A549 (cell line): ENCODE data around the gene BCAS4. TPM values are rescaled to one million over a fixed set of nuclear protein-coding genes. Genes with fewer than 3 reads are reported as not detected.

ENCODE experiments used
- ATAC-seq, 2 experiments: fragments of 200-7000 bp in 1 of 2; fragments of >200 bp in 1 of 2; cut with Nextera tagmentation in 1 of 2; cut with Tn5 transposase in 1 of 2; 3 replicates each; pipeline versions ENCODE4 v1.8.0 to v1.9.1; 2018 to 2020; ENCODE audit warnings: mild to moderate bottlenecking in 1 of 2, moderate library complexity in 1 of 2
- CTCF ChIA-PET: fragments of 300-600 bp; sonication (Branson Sonifier 250); formaldehyde crosslinking; extraction: SDS; loops from one replicate; lab custom pipeline; 2021; ENCODE audit warnings: antibody characterized with exemption, inconsistent platforms; lab: Yijun Ruan, JAX
- POLR2A ChIA-PET: fragments of 350-600 bp; formaldehyde crosslinking; extraction: SDS; loops from one replicate; lab custom pipeline; 2021; ENCODE audit warnings: antibody characterized with exemption, inconsistent platforms; lab: Yijun Ruan, JAX
- DNase-seq, 2 experiments: peaks; one replicate each; pipeline versions ENCODE4 v3.0.0 to v3.0.0-alpha.2; 2011 to 2016; ENCODE audit warnings: low read depth in 1 of 2, low spot score in 1 of 2
- FAIRE-seq: peaks from 2 replicates; lab custom pipeline; 2011; peaks lifted over from hg19 to GRCh38; lab: Jason Lieb, UNC
- H3K27ac ChIP-seq, 2 experiments: fragments of >200 bp; sonication (Bioruptor Twin); formaldehyde crosslinking; 3 replicates each; pipeline ENCODE4 v1.5.1; 2016 to 2017
- H3K4me1 ChIP-seq: fragments of >200 bp; sonication (Bioruptor Twin); formaldehyde crosslinking; 3 replicates; pipeline ENCODE4 v1.6.1; 2016
- H3K4me2 ChIP-seq: fragments of >200 bp; sonication (Bioruptor Twin); formaldehyde crosslinking; 3 replicates; pipeline ENCODE4 v1.6.1; 2016
- H3K4me3 ChIP-seq: fragments of >200 bp; sonication (Bioruptor Twin); formaldehyde crosslinking; 3 replicates; pipeline ENCODE4 v1.5.1; 2016
- H3K9me3 ChIP-seq: fragments of >200 bp; sonication (Bioruptor Twin); formaldehyde crosslinking; 3 replicates; pipeline ENCODE4 v1.6.1; 2016
- BCL3 ChIP-seq: fragments of >200 bp; sonication (Bioruptor Twin); formaldehyde crosslinking; IDR thresholded peaks from 3 replicates; pipeline ENCODE4 v1.6.1; 2016
- CHD2 ChIP-seq: fragments of 150-350 bp; IDR thresholded peaks from 2 replicates; pipeline ENCODE4 v1.6.1; 2014; ENCODE audit warnings: low read length; ENCODE audit not compliant: partially characterized antibody
- CHD4 ChIP-seq: fragments of 200-600 bp; sonication (generic); IDR thresholded peaks from 2 replicates; pipeline ENCODE4 v1.6.1; 2016; ENCODE audit warnings: antibody characterized with exemption, mild to moderate bottlenecking, borderline replicate concordance
- ESRRA ChIP-seq: fragments of 150-350 bp; IDR thresholded peaks from 2 replicates; pipeline ENCODE4 v1.6.1; 2014; ENCODE audit warnings: mild to moderate bottlenecking, low read length, borderline replicate concordance
- FOSL2 ChIP-seq, 2 experiments: fragments of 450-650 bp in 1 of 2; fragments of >200 bp in 1 of 2; sonication (Bioruptor Twin) in 1 of 2; formaldehyde crosslinking; IDR thresholded peaks; 2 replicates each; pipeline versions ENCODE4 v1.5.0 to v1.6.1; 2016 to 2020; ENCODE audit warnings: mild to moderate bottlenecking in 1 of 2, moderate library complexity in 1 of 2
- FOXS1 ChIP-seq: fragments of 250-450 bp; sonication (Bioruptor Pico); IDR thresholded peaks from 2 replicates; pipeline ENCODE4 v1.5.0; 2020; ENCODE audit warnings: mild to moderate bottlenecking, moderate library complexity
- HDAC2 ChIP-seq: fragments of 200-600 bp; sonication (generic); IDR thresholded peaks from 2 replicates; pipeline ENCODE4 v1.6.1; 2016
- HOXA7 ChIP-seq: fragments of 250-450 bp; sonication (Bioruptor Pico); IDR thresholded peaks from 2 replicates; pipeline ENCODE4 v1.5.0; 2020; ENCODE audit warnings: mild to moderate bottlenecking, moderate library complexity
- HOXB13 ChIP-seq: fragments of 250-450 bp; sonication (Bioruptor Pico); IDR thresholded peaks from 2 replicates; pipeline ENCODE4 v1.5.0; 2020; ENCODE audit warnings: low read depth, mild to moderate bottlenecking, moderate library complexity
- MAX ChIP-seq: IDR thresholded peaks from 2 replicates; pipeline ENCODE4 v1.6.1; 2012
- MYC ChIP-seq: IDR thresholded peaks from 2 replicates; pipeline ENCODE4 v1.6.1; 2012; ENCODE audit warnings: mild to moderate bottlenecking, inconsistent platforms, low read length, improper control_type of control experiment, borderline replicate concordance
- NPAS2 ChIP-seq: fragments of 250-450 bp; sonication (Bioruptor Pico); IDR thresholded peaks from 2 replicates; pipeline ENCODE4 v1.8.0; 2022; ENCODE audit warnings: mild to moderate bottlenecking, moderate library complexity, borderline replicate concordance
- NR3C1 ChIP-seq: fragments of >200 bp; sonication (Bioruptor Twin); formaldehyde crosslinking; IDR thresholded peaks from 3 replicates; pipeline ENCODE4 v1.6.1; 2017
- POLR2A ChIP-seq: IDR thresholded peaks from 2 replicates; pipeline ENCODE4 v1.6.1; 2012; ENCODE audit warnings: mild to moderate bottlenecking, low read length
- POLR2AphosphoS2 ChIP-seq: conservative IDR thresholded peaks from 2 replicates; pipeline ENCODE4 v1.6.1; 2012; ENCODE audit warnings: low read length, improper control_type of control experiment, inconsistent platforms
- RARB ChIP-seq: fragments of 250-450 bp; sonication (Bioruptor Pico); IDR thresholded peaks from 2 replicates; pipeline ENCODE4 v1.8.0; 2021; ENCODE audit warnings: mild to moderate bottlenecking, moderate library complexity
- SREBF2 ChIP-seq: fragments of 450-650 bp; IDR thresholded peaks from 2 replicates; pipeline ENCODE4 v1.6.1; 2014; ENCODE audit warnings: mild to moderate bottlenecking, moderate library complexity
- TFCP2L1 ChIP-seq: fragments of 250-450 bp; sonication (Bioruptor Pico); IDR thresholded peaks from 2 replicates; pipeline ENCODE4 v1.5.0; 2021; ENCODE audit warnings: mild to moderate bottlenecking
- TP53 ChIP-seq: fragments of 250-450 bp; sonication (Bioruptor Pico); IDR thresholded peaks from 2 replicates; pipeline ENCODE4 v1.5.0; 2021; ENCODE audit warnings: mild to moderate bottlenecking, moderate library complexity
- USF2 ChIP-seq: fragments of 450-650 bp; IDR thresholded peaks from 2 replicates; pipeline ENCODE4 v1.6.1; 2014; ENCODE audit warnings: antibody characterized with exemption
- ZNF302 ChIP-seq: fragments of 250-450 bp; sonication (Bioruptor Pico); IDR thresholded peaks from 2 replicates; pipeline ENCODE4 v1.9.0; 2021; ENCODE audit warnings: inconsistent platforms, mild to moderate bottlenecking, moderate library complexity
- whole genome bisulfite sequencing: methylation state at CpG from one replicate; pipeline ENCODE4 v1.1.6; 2017; ENCODE audit errors: missing lambda C conversion rate; 5-methylcytosine and 5-hydroxymethylcytosine counted together
- polyA plus RNA-seq, 4 experiments: library from polyadenylated mRNA; depleted of rRNA in 3 of 4; stranded (reverse); fragments of >200 nt; fragmentation: RNase III in 1 of 4; extraction: RNeasy Plus Mini Kit Qiagen cat#74134 plus additional on column Dnase treatment in 1 of 4; gene quantifications; 2 replicates in 3 of 4; 3 replicates in 1 of 4; pipeline ENCODE4 v1.2.3, GENCODE V29; 2011 to 2017
- TF ChIP-seq, protein P1 (sequence below): fragments of >200 bp; sonication (Bioruptor Twin); formaldehyde crosslinking; IDR thresholded peaks from 2 replicates; pipeline ENCODE4 v1.6.1; 2016
- TF ChIP-seq, protein P2 (sequence below): fragments of 200-600 bp; sonication (generic); IDR thresholded peaks from 2 replicates; pipeline ENCODE4 v1.6.1; 2016; ENCODE audit warnings: antibody characterized with exemption, mild to moderate bottlenecking, moderate library complexity

BCAS4 gene
- polyA plus RNA-seq, 2 of the 4 experiments (the other 2 are of a cell fraction): 16.9 to 48.4 TPM

DNA sequence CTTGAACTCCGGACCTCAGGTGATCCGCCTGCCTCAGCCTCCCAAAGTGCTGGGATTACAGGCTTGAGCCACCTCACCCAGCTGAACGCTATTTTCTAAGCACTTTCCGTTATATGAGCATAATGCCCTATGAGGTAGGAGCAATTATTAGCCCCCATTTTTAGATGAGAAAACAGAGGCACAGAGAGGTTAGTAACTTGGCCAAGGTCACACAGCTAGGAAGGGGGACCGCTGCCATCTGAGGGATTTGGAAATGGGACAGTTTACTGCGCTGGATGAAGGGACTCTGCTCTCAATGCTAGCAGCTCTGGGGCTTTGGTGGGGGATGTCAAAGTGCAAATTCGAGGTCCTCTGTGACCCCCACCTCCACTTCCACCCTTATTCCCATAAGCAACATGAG lies 62.5 kb downstream of the BCAS4 start:
- FAIRE-seq (no peak), DNase-seq (no peak), ATAC-seq (no peak)
- H3K9me3 ChIP-seq: no peaks in the 10 kb centered on the region
- H3K27ac ChIP-seq: no peak overlapping the region
- TF ChIP-seq MYC (no peak), HOXA7 (CRISPR knock-in tag) (no peak), NR3C1 (no peak), FOXS1 (CRISPR knock-in tag) (no peak), SREBF2 (no peak), USF2 (no peak)
- TF ChIP-seq, protein P1, sequence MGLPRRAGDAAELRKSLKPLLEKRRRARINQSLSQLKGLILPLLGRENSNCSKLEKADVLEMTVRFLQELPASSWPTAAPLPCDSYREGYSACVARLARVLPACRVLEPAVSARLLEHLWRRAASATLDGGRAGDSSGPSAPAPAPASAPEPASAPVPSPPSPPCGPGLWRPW: no peak
- peaks cover 21% of the 10 kb centered on the region for H3K4me1 ChIP-seq
- H3K4me3 ChIP-seq: no peak overlapping the region
- ChIA-PET POLR2A (no interaction called here), CTCF (interaction anchor here (2.2 kb wide), 1 partner anchor 9 kb away, joined by 7 read pairs; no protein-coding TSS in a partner anchor)
- no peak overlapping the region for H3K4me2 ChIP-seq
- 87% methylated on average over 7 of the region's 7 CpGs for WGBS

- WGBS: 98% methylated on average over 5 of the region's 5 CpGs
- no peaks in the 10 kb centered on the region for H3K9me3 ChIP-seq
- DNase-seq (no peak), FAIRE-seq (no peak), ATAC-seq (no peak)
- TF ChIP-seq RARB (CRISPR knock-in tag) (no peak), CHD2 (no peak), POLR2A (no peak), BCL3 (no peak), FOSL2 (IDR thresholded peaks at IDR 0.05) (no peak), FOSL2 (CRISPR knock-in tag; IDR thresholded peaks at IDR 0.05) (no peak), HDAC2 (no peak), TFCP2L1 (CRISPR knock-in tag) (no peak), CHD4 (no peak), POLR2AphosphoS2 (no peak), ESRRA (no peak), TP53 (no peak), NR3C1 (no peak), MAX (no peak), NPAS2 (no peak), HOXB13 (CRISPR knock-in tag) (no peak), ZNF302 (CRISPR knock-in tag) (no peak)
- TF ChIP-seq, protein P2, sequence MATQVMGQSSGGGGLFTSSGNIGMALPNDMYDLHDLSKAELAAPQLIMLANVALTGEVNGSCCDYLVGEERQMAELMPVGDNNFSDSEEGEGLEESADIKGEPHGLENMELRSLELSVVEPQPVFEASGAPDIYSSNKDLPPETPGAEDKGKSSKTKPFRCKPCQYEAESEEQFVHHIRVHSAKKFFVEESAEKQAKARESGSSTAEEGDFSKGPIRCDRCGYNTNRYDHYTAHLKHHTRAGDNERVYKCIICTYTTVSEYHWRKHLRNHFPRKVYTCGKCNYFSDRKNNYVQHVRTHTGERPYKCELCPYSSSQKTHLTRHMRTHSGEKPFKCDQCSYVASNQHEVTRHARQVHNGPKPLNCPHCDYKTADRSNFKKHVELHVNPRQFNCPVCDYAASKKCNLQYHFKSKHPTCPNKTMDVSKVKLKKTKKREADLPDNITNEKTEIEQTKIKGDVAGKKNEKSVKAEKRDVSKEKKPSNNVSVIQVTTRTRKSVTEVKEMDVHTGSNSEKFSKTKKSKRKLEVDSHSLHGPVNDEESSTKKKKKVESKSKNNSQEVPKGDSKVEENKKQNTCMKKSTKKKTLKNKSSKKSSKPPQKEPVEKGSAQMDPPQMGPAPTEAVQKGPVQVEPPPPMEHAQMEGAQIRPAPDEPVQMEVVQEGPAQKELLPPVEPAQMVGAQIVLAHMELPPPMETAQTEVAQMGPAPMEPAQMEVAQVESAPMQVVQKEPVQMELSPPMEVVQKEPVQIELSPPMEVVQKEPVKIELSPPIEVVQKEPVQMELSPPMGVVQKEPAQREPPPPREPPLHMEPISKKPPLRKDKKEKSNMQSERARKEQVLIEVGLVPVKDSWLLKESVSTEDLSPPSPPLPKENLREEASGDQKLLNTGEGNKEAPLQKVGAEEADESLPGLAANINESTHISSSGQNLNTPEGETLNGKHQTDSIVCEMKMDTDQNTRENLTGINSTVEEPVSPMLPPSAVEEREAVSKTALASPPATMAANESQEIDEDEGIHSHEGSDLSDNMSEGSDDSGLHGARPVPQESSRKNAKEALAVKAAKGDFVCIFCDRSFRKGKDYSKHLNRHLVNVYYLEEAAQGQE: no peak
- H3K4me3 ChIP-seq: no peak overlapping the region
- ChIA-PET CTCF (interaction anchor here (0.6 to 1.8 kb wide), 5 partner anchors 13 to 1036 kb away, joined by 3 to 5 read pairs (median 4); partner anchors contain the start of gene BCAS4), POLR2A (no interaction called here)
- H3K27ac ChIP-seq: no peak overlapping the region
- H3K4me2 ChIP-seq: no peak overlapping the region
- H3K4me1 ChIP-seq: peaks cover 21% of the 10 kb centered on the region
These were observed 63.7 kb downstream of the BCAS4 start for GRCh38 chr20:50858525-50858924.
